Karpas-422 (cell line): ENCODE data around the gene LGALS3BP. TPM values are rescaled to one million over a fixed set of nuclear protein-coding genes. Genes with fewer than 3 reads are reported as not detected.

Experiments
- DNase-seq: peaks from one replicate; pipeline ENCODE4 v3.0.0-alpha.2; 2015
- H2AFZ ChIP-seq: fragments of 200-600 bp; sonication (generic); 2 replicates; pipeline ENCODE4 v1.6.1; 2014; ENCODE audit warnings: antibody characterized with exemption, low read length, mixed read lengths
- H3K27ac ChIP-seq: fragments of 200-600 bp; sonication (generic); 2 replicates; pipeline ENCODE4 v1.5.1; 2014; ENCODE audit warnings: mild to moderate bottlenecking, low read length, moderate library complexity
- H3K27me3 ChIP-seq: fragments of 200-600 bp; sonication (generic); 2 replicates; pipeline ENCODE4 v1.6.1; 2014; ENCODE audit warnings: low read length, mixed read lengths
- H3K36me3 ChIP-seq: fragments of 200-600 bp; sonication (generic); 2 replicates; pipeline ENCODE4 v1.6.1; 2014; ENCODE audit warnings: low read length, mixed read lengths; ENCODE audit not compliant: insufficient read depth
- H3K4me1 ChIP-seq: fragments of 200-600 bp; sonication (generic); 2 replicates; pipeline ENCODE4 v1.6.1; 2014; ENCODE audit warnings: mild to moderate bottlenecking, low read length, mixed read lengths
- H3K4me2 ChIP-seq: fragments of 200-600 bp; sonication (generic); 2 replicates; pipeline ENCODE4 v1.6.1; 2014; ENCODE audit warnings: low read length, low read depth, mild to moderate bottlenecking; ENCODE audit not compliant: poor library complexity, severe bottlenecking
- H3K4me3 ChIP-seq: fragments of 200-600 bp; sonication (generic); 2 replicates; pipeline ENCODE4 v1.5.1; 2014; ENCODE audit warnings: mild to moderate bottlenecking, antibody characterized with exemption, low read length, mixed read lengths
- H3K79me2 ChIP-seq: fragments of 200-600 bp; sonication (generic); 2 replicates; pipeline ENCODE4 v1.6.1; 2014; ENCODE audit warnings: mild to moderate bottlenecking, low read length, mixed read lengths
- H3K9ac ChIP-seq: fragments of 200-600 bp; sonication (generic); 2 replicates; pipeline ENCODE4 v1.6.0; 2014; ENCODE audit warnings: low read length
- H3K9me2 ChIP-seq: fragments of 200-600 bp; sonication (generic), shearing (Covaris generic); replicated peaks from 2 replicates; pipeline ENCODE4 v1.6.0; 2014; ENCODE audit warnings: mild to moderate bottlenecking, low read length, moderate library complexity; ENCODE audit not compliant: insufficient read depth
- H3K9me3 ChIP-seq: fragments of 300-700, 200-600 bp; sonication (generic); 2 replicates; pipeline ENCODE4 v1.6.1; 2014; ENCODE audit warnings: low read length, mixed read lengths
- H4K20me1 ChIP-seq: fragments of 200-600 bp; sonication (generic); 2 replicates; pipeline ENCODE4 v1.6.1; 2014; ENCODE audit warnings: mild to moderate bottlenecking, antibody characterized with exemption, low read length, low read depth; ENCODE audit not compliant: insufficient read depth
- total RNA-seq: library from RNA; depleted of rRNA; stranded (reverse); fragments of >200 nt; shearing (Covaris generic); gene quantifications from 2 replicates; pipeline ENCODE4 v1.2.3, GENCODE V29; 2014; ENCODE audit warnings: low replicate concordance

The LGALS3BP gene
- total RNA-seq, 1 experiment from 2014 or later: 23.7 TPM

DNA sequence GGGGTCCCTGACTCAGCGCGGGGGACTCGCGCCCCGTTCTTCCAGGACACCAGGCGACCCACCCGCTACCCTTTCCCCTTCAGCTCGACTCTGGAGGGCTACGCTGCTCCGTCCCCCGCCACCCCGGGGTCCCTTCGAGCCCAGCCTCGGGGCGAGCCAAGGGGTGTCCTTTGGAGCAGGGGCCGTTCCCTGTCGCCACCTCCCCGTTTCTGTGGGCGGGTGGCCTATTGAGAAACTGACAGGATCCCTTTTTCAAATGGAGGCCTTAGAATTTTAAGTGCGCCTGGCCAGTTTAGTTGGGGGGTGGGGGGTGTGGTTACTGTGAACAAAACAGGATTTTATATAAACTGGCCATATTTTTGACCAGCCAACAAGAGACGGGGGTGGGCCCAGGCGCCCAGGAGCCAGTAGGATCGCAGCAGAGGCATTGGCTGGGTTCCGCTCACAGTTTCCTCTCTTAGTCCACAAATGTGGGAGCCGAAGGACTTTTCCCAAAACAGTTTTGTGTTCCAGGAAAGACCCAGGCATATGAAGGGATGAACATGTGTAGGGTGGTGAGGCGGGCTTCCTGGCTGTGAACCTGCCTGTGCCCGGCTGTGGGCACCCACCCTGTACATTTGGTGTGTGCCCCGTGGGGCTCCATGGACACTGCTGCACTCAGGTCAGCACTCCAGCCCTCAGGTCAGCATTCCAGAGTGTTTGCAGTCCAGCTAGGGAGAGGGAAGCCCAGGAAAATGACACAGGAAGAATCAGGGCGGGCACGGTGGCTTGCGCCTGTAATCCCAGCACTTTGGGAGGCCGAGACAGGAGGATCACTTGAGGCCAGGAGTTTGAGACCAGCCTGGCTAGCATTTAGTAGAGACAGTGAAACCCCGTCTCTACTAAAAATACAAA lies 53.8 kb downstream of the LGALS3BP start:
- Histone ChIP-seq H3K27ac (no peak overlapping the region), H3K9me2 (no peaks in the 10 kb centered on the region), H2AFZ (no peak overlapping the region), H3K27me3 (no peaks in the 10 kb centered on the region), H4K20me1 (no peaks in the 10 kb centered on the region), H3K4me2 (no peak overlapping the region), H3K79me2 (no peaks in the 10 kb centered on the region), H3K4me3 (no peak overlapping the region), H3K9ac (no peak overlapping the region), H3K36me3 (no peaks in the 10 kb centered on the region), H3K9me3 (no peaks in the 10 kb centered on the region), H3K4me1 (no peaks in the 10 kb centered on the region)
- DNase-seq: no peak

GRCh38 chr17:78925234-78925633 lies 54.5 kb downstream of the LGALS3BP start, which contains the start of gene TIMP2:
TSS of gene TIMP2 (minus strand) at chr17:78925387. CDS start at chr17:78925088, 299 bp downstream.
- H3K79me2 ChIP-seq: no peaks in the 10 kb centered on the region

GRCh38 chr17:78924481-78925151 lies 55.1 kb downstream of the LGALS3BP start:
- Histone ChIP-seq H4K20me1 (no peaks in the 10 kb centered on the region), H3K79me2 (no peaks in the 10 kb centered on the region), H3K27ac (no peak overlapping the region), H3K9me2 (no peaks in the 10 kb centered on the region), H3K9me3 (no peaks in the 10 kb centered on the region), H3K4me3 (no peak overlapping the region), H2AFZ (no peak overlapping the region), H3K4me2 (no peak overlapping the region), H3K36me3 (no peaks in the 10 kb centered on the region), H3K27me3 (no peaks in the 10 kb centered on the region), H3K9ac (no peak overlapping the region), H3K4me1 (no peaks in the 10 kb centered on the region)
- no peak for DNase-seq

More at GRCh38 chr17:78925234-78925633, 54.5 kb downstream of the LGALS3BP start, which contains the start of gene TIMP2:
- no peaks in the 10 kb centered on the region for H4K20me1 ChIP-seq
- no peaks in the 10 kb centered on the region for H3K27me3 ChIP-seq
- no peaks in the 10 kb centered on the region for H3K36me3 ChIP-seq
- no peak within 1 kb of the TSS for H3K4me3 ChIP-seq
- no peak within 1 kb of the TSS for H3K9ac ChIP-seq
- DNase-seq: no peak
- H3K27ac ChIP-seq: no peak within 1 kb of the TSS
- H3K9me2 ChIP-seq: no peaks in the 10 kb centered on the region
- H2AFZ ChIP-seq: no peak within 1 kb of the TSS
- H3K4me1 ChIP-seq: no peaks in the 10 kb centered on the region
- no peaks in the 10 kb centered on the region for H3K9me3 ChIP-seq
- no peak within 1 kb of the TSS for H3K4me2 ChIP-seq

DNA sequence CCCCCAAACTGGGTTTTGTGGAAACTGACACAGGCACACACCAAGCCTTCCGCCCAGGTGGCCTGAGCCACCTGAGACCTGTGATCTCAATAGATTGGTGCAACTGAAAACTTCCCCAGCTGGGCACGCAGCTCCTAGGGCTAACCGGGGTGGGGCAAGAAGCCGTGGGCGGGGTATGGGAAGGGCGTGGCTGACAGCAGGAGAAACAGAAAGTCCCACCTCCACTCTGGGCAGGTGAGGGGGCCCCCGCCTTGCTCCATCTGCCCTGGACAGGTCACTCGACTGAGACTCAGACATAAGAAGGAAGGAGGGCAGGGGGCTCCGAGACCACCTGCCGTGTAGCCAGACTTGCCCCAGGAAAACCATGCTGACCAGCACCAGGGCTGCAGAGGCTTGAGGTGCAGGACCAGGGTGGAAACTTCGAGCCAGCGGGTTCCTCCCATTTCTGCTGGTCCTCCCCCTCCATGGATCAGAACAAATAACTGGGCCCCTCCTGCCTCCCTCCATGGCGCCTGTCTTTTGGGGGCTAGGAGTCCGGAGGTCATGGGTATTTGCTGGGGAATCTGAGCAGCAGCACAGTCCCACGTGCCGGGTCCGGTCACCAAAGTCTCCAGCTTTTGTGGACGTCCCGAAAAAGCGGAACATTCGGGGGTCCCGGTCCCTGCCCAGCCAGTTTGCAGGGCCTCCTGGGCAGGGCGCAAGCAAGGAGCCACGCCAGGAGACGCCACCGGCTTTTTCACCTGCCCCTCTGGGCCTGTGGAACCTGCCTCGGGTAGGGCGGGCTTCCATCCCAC lies 55.9 kb downstream of the LGALS3BP start:
- Histone ChIP-seq H3K9ac (no peak overlapping the region), H3K4me1 (no peaks in the 10 kb centered on the region), H3K4me3 (no peak overlapping the region), H3K9me3 (no peaks in the 10 kb centered on the region), H3K27ac (no peak overlapping the region), H4K20me1 (no peaks in the 10 kb centered on the region), H2AFZ (no peak overlapping the region), H3K27me3 (no peaks in the 10 kb centered on the region), H3K79me2 (no peaks in the 10 kb centered on the region), H3K4me2 (no peak overlapping the region), H3K36me3 (no peaks in the 10 kb centered on the region), H3K9me2 (no peaks in the 10 kb centered on the region)
- peak; percentile 64 for DNase-seq

- Histone ChIP-seq H3K9me2 (no peaks in the 10 kb centered on the region), H3K9me3 (no peaks in the 10 kb centered on the region), H3K27ac (no peak overlapping the region), H3K9ac (no peak overlapping the region), H3K4me3 (no peak overlapping the region), H4K20me1 (no peaks in the 10 kb centered on the region), H3K4me1 (no peaks in the 10 kb centered on the region), H3K27me3 (no peaks in the 10 kb centered on the region), H3K4me2 (no peak overlapping the region), H3K36me3 (no peaks in the 10 kb centered on the region), H2AFZ (no peak overlapping the region), H3K79me2 (no peaks in the 10 kb centered on the region)
- DNase-seq: no peak
These were observed 56.8 kb downstream of the LGALS3BP start for GRCh38 chr17:78922816-78923498.

DNA sequence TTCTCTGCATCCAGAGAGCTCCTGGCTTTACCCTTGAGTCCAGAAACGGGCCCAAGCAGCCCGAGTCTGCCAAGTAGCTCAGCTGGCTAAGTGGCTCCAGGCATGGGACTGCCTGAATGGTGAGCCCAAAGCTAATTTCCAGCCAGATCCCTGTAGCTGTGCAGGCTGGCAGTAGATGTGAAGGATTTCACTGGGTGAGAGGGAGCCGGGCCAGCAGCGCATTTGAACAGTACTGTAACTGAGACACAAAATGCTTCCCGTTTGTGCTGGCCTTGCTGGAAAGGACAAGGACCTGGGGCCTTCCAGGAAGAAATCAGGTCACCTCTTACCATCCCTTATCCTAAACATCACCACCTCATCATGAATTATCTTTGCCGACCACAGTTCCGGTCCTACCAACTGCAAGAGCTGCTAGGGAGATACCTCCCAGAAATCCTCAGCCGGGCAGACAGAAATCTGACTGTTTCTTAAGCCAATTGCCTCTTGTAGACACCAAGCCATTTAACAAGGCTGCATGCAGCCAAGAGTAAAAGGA lies 58.2 kb downstream of the LGALS3BP start:
- no peak for DNase-seq
- Histone ChIP-seq H3K9me2 (no peaks in the 10 kb centered on the region), H3K4me2 (no peak overlapping the region), H3K4me1 (no peaks in the 10 kb centered on the region), H3K4me3 (no peak overlapping the region), H4K20me1 (no peaks in the 10 kb centered on the region), H3K36me3 (no peaks in the 10 kb centered on the region), H3K27ac (no peak overlapping the region), H3K9ac (no peak overlapping the region), H3K9me3 (no peaks in the 10 kb centered on the region), H2AFZ (no peak overlapping the region), H3K27me3 (no peaks in the 10 kb centered on the region), H3K79me2 (no peaks in the 10 kb centered on the region)
